PC-9 (cell line): Measurements from ENCODE around the gene OSBPL10.

Experiments used
- CTCF ChIP-seq: fragments of 200-600 bp; sonication (generic); conservative IDR thresholded peaks from 2 replicates; pipeline ENCODE4 v1.6.1; 2017; ENCODE audit warnings: mixed run types, antibody characterized with exemption, mild to moderate bottlenecking, moderate library complexity
- EZH2 ChIP-seq: fragments of 200-600 bp; sonication (generic); IDR thresholded peaks from 2 replicates; pipeline ENCODE4 v1.8.0; 2017; ENCODE audit warnings: antibody characterized with exemption, low read depth

GRCh38 chr3:31758322-31758965, 222.6 kb downstream of the OSBPL10 start:
- TF ChIP-seq CTCF (no peak), EZH2 (no peak)
